HG03342 (cell line): Measurements from ENCODE around the gene TTC23L.
"Not testable (repeated sequence)": the region's sequence is repeated elsewhere in the genome, so short reads cannot be mapped to it uniquely, and the experiment has no call there.

Experiments used
- ATAC-seq: cut with Tn5 transposase; IDR thresholded peaks from one replicate; pipeline ENCODE4 v1.9.1; 2021; ENCODE audit warnings: mild to moderate bottlenecking, moderate library complexity; ENCODE audit not compliant: unreplicated experiment

The TTC23L gene

GRCh38 chr5:34916518-34916917 is 77.6 kb downstream of the TTC23L start:
- no peak for ATAC-seq

GRCh38 chr5:34918025-34918424 is 79.1 kb downstream of the TTC23L start:
- ATAC-seq: no peak

- ATAC-seq: no peak
Measured at GRCh38 chr5:34919077-34919476, 80.1 kb downstream of the TTC23L start.

- not testable (repeated sequence) for ATAC-seq
Measured at GRCh38 chr5:34923256-34923655, 84.3 kb downstream of the TTC23L start.

- peak; percentile 68 for ATAC-seq
Measured at GRCh38 chr5:34923694-34924461, 84.9 kb downstream of the TTC23L start.

- ATAC-seq: no peak
Measured at GRCh38 chr5:34924462-34924765, 85.5 kb downstream of the TTC23L start.

- no peak for ATAC-seq
Measured at GRCh38 chr5:34926318-34926888, 87.4 kb downstream of the TTC23L start.

GRCh38 chr5:34927785-34928184 is 88.8 kb downstream of the TTC23L start:
- ATAC-seq: no peak

GRCh38 chr5:34928267-34928666 is 89.3 kb downstream of the TTC23L start:
- ATAC-seq: no peak

GRCh38 chr5:34929134-34929719 is 90.3 kb downstream of the TTC23L start, which contains the start of gene DNAJC21:
TSS of gene DNAJC21 (plus strand) at chr5:34929559. CDS start at chr5:34929820, 261 bp downstream.
- peak; percentile 90 for ATAC-seq

GRCh38 chr5:34929720-34930461 is 90.9 kb downstream of the TTC23L start:
- peak; percentile 71 for ATAC-seq

- ATAC-seq: no peak
Measured at GRCh38 chr5:34930462-34930844, 91.5 kb downstream of the TTC23L start.

- no peak for ATAC-seq
Measured at GRCh38 chr5:34930870-34931269, 91.9 kb downstream of the TTC23L start.

- no peak for ATAC-seq
Measured at GRCh38 chr5:34932947-34933346, 94.0 kb downstream of the TTC23L start.

- no peak for ATAC-seq
Measured at GRCh38 chr5:34941936-34942335, 103.0 kb downstream of the TTC23L start.

- no peak for ATAC-seq
Measured at GRCh38 chr5:34944044-34944443, 105.1 kb downstream of the TTC23L start.

GRCh38 chr5:34944460-34945047 is 105.6 kb downstream of the TTC23L start:
- no peak for ATAC-seq
